Neuron (in vitro differentiated cells): ENCODE data around the gene DCP1B.

Experiments used
- H2AFZ ChIP-seq: one replicate; pipeline ENCODE4 v1.6.1; 2013; ENCODE audit warnings: low read depth, mild to moderate bottlenecking, inconsistent platforms, low read length, moderate library complexity
- H3K27me3 ChIP-seq: one replicate; pipeline ENCODE4 v1.6.1; 2013; ENCODE audit warnings: low read length; ENCODE audit not compliant: insufficient read depth
- H3K36me3 ChIP-seq: one replicate; pipeline ENCODE4 v1.6.1; 2013; ENCODE audit warnings: low read length; ENCODE audit not compliant: insufficient read depth
- H3K4me1 ChIP-seq: one replicate; pipeline ENCODE4 v1.6.1; 2013; ENCODE audit warnings: low read length; ENCODE audit not compliant: insufficient read depth
- H3K4me3 ChIP-seq: 2 replicates; pipeline ENCODE4 v1.5.1; 2013; ENCODE audit warnings: mild to moderate bottlenecking, low read length, moderate library complexity
- H3K9me3 ChIP-seq: one replicate; pipeline ENCODE4 v1.6.1; 2013; ENCODE audit warnings: low read length

The DCP1B gene

DNA sequence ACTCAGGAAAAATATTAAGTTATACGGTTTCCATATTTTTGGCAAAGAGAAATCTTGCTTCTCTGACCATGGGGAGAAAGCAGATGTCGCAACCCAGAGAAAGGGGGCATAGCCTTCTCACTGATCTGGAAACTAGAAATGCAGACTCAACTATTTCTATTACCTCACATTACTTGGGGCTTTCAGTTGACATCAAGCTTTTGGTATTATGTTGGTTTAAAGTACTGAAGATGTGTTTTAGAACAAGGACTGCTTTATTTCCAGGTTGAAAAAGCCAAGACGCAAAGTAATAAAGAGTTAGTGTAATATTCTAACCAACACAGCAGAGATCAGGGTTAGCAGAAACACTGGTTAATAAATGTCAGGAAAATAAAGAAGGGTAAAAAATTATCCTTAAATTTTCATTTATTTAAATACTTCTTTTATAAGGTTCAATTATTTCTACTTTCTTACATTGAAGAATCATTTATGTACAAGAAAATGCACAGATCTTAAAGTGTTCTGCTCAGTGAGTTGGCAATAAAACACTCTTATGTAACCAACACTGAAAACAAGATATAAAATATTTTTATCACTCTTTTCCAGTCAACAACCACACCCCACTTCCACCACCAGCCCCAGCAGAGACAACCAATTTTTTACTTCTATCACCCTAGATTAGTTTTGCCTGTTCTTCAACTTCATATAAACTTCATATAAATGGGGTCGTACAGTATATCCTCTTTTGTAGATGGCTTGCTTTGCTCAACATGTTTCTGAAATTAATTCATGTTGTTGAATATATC, 26.0 kb downstream of the DCP1B start:
- H3K27me3 ChIP-seq, result no peaks in the 10 kb centered on the region
- H3K4me3 ChIP-seq, result no peak overlapping the region
- H3K9me3 ChIP-seq, result peaks cover 2% of the 10 kb centered on the region
- peaks cover 6% of the 10 kb centered on the region for H3K36me3 ChIP-seq
- no peaks in the 10 kb centered on the region for H3K4me1 ChIP-seq
- no peak overlapping the region for H2AFZ ChIP-seq

DNA sequence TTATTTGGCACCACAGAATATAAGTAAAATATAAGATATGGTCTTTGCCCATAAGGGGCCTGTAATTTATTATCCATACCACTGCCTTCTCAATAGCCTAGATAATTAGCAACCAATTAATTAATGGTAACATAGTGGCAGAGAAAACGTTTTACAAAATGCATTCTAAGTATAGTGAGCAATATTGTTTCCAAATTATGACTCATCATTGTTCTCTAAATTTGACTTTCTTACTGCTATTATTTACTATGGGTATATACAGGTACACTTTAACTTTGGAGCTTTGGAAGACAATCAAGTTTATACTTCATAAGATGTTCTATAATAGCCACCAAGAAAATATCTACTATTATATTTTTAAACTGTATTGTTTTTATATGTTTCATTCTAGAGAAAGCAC, 26.7 kb downstream of the DCP1B start:
- H3K4me1 ChIP-seq, result no peaks in the 10 kb centered on the region
- peaks cover 2% of the 10 kb centered on the region for H3K9me3 ChIP-seq
- no peak overlapping the region for H3K4me3 ChIP-seq
- no peak overlapping the region for H2AFZ ChIP-seq
- no peaks in the 10 kb centered on the region for H3K27me3 ChIP-seq
- peaks cover 6% of the 10 kb centered on the region for H3K36me3 ChIP-seq

DNA sequence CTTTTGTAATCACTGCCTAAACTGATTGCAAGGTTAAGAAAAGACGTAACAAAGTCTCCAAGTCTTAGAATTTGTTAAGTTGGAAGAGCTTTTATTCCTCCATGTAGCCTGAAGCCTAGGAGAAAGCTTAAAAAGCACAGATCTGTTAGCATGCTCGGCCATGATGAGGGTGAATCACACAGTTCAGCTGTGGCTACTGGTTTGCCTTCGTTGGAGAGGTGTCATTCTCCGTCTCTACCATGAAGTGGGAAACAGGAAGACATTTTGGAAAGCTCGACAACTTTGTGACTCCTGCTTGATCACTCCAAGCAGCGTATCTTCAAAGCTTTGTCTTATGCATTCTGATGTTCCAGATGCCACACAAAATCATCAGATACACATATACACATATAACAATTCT, 27.1 kb downstream of the DCP1B start:
- Histone ChIP-seq H3K27me3 (no peaks in the 10 kb centered on the region), H3K4me3 (no peak overlapping the region), H3K4me1 (no peaks in the 10 kb centered on the region), H3K36me3 (peaks cover 6% of the 10 kb centered on the region), H3K9me3 (peaks cover 2% of the 10 kb centered on the region), H2AFZ (no peak overlapping the region)

DNA sequence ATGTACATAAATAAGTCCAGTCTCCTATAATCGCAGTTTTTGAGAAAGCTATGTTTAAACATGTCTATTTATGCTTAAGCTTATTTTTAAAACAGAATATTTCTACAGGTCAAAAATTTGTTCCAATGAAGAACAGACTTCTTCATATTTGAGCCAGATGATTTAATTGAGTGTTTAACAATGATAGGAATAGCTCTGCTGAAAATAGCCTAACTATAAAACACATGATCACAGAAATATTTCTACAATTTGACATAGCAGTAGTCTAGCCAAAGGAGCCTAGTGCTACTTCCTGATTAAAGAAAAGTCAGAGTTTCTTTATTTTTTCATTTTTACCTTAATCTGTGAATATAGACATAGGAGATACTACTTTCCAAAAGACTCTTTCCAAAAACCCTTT, 29.4 kb downstream of the DCP1B start:
- Histone ChIP-seq H3K4me3 (no peak overlapping the region), H3K36me3 (peaks cover 6% of the 10 kb centered on the region), H3K27me3 (no peaks in the 10 kb centered on the region), H3K4me1 (no peaks in the 10 kb centered on the region), H2AFZ (no peak overlapping the region), H3K9me3 (peaks cover 2% of the 10 kb centered on the region)

DNA sequence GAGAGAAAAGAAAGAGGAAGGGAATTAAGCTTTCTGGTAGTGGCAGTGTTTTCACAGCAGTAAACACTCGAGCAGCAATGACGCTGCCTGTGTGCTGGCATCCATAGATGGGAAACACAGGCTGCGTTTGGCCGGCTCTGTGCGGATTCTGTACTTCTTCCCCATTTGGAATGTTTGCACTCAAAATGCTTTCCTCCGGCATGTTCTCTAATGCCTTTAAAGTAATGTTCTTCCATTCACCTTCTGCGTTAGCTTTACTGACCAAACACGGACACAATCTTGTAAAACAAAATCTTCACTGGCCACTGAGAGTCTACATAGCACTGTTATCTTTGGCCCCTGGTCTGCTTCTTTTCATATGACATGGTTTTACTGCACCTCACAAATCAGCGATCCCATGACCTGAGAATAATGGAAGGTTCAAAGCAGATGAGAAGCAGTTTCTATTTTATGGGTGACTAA, 31.4 kb downstream of the DCP1B start:
- H3K4me1 ChIP-seq, result no peaks in the 10 kb centered on the region

DNA sequence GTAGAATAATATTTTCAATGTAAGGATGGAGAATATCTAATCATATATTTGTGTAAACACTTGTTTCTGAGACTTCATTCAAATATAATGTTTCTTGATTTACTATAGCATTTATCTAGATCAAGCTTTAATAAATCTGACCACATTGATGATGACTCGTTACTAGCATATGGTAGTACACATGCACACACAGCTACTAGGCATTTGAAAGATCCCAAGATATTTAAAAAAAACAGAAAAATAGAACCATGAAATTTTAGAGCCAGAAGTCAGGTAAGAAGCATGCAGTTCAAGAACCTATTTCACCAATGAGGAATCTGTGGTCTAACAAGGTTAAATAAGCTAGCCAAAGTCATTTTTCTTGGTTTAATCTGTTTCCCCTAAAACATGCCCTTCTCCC, 32.0 kb downstream of the DCP1B start:
- no peak overlapping the region for H2AFZ ChIP-seq
- H3K4me3 ChIP-seq, result no peak overlapping the region
- no peaks in the 10 kb centered on the region for H3K4me1 ChIP-seq
- H3K27me3 ChIP-seq, result no peaks in the 10 kb centered on the region
- H3K9me3 ChIP-seq, result peaks cover 2% of the 10 kb centered on the region
- peaks cover 8% of the 10 kb centered on the region for H3K36me3 ChIP-seq

More for the DNA sequence above, 31.4 kb downstream of the DCP1B start:
- H3K4me3 ChIP-seq, result no peak overlapping the region
- H3K36me3 ChIP-seq, result peaks cover 6% of the 10 kb centered on the region
- peaks cover 2% of the 10 kb centered on the region for H3K9me3 ChIP-seq
- no peaks in the 10 kb centered on the region for H3K27me3 ChIP-seq
- H2AFZ ChIP-seq, result no peak overlapping the region

DNA sequence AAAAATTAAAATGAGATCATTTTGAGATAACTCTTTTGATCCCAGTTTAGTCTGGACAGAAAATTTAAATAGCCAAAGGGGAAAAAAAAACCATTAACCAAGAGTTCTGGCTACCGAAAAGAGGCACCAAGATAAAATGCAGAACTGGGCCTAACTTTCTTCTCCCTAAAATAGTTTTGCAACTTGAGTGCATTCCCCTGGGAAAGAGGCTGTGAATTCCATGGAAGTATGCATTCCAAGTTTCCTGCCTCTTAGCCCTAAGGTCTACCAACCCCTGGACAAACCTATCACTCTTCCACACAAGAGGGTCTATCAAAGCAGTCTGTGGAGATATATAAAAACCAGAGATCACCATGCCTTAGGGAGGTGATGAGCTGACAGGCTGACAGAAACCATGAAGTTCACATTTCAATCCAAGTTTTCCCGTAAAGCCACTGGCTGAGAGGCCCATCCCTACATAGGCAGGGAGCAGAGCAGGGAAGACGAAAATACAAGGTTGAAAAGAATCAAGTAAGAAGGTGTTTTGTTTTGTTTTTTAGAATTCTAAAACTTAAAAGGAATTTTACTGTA, 33.8 kb downstream of the DCP1B start:
- Histone ChIP-seq H3K4me1 (no peaks in the 10 kb centered on the region), H3K9me3 (no peaks in the 10 kb centered on the region), H2AFZ (no peak overlapping the region), H3K36me3 (peaks cover 23% of the 10 kb centered on the region), H3K4me3 (no peak overlapping the region), H3K27me3 (no peaks in the 10 kb centered on the region)

DNA sequence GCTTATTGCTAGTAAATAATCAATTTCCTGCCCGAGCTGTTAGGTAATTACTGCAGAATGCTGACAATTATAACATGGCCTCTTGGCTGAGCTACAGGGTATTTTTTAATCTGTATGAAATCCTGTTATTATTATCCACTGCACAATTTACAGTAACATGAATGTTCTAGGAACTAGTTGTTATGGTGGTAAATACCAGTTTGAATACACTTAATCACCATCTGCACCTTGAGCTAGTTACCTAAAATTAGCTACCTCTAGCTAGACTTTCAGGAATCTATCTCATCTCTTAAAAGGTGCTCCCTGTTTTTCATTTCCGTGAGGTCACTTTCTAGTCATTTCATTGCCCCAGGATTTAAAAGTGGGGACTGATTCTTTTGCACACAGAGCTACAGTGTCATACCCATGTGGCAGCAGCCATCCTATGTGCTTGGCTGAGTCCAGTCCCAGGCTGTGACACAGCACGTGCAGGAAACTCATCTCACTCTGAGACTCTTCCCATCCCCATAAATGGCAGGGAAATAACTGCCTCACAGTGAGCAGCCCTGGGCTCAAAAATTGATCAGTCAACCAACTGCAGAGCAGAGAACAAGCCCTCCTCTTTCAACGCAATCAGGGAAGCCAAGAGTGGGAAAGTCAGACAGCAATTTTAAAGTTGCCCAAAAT, 37.6 kb downstream of the DCP1B start:
- Histone ChIP-seq H3K27me3 (no peaks in the 10 kb centered on the region), H2AFZ (no peak overlapping the region), H3K4me1 (no peaks in the 10 kb centered on the region), H3K36me3 (peaks cover 44% of the 10 kb centered on the region), H3K9me3 (no peaks in the 10 kb centered on the region), H3K4me3 (no peak overlapping the region)

DNA sequence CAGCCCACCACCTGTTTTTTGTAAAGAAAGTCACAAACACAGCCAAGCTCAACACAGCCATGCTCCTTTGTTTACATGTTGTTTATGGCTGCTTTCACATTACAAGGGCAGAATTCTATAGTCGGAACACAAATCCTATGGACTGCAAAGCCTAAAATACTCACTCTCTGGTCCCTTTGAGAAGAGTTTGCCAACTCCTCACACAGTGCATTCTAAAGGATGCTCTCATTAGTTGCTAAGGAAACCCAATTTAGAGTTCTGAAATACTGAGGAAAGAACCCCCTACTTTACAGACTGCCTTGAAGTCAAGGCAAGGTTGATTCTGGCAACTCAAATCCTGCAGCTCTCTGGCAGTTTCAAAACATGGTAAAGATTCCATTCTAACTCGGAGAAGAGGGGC, 38.3 kb downstream of the DCP1B start:
- Histone ChIP-seq H3K4me3 (no peak overlapping the region), H3K36me3 (peaks cover 51% of the 10 kb centered on the region), H3K4me1 (no peaks in the 10 kb centered on the region), H2AFZ (no peak overlapping the region), H3K9me3 (no peaks in the 10 kb centered on the region), H3K27me3 (no peaks in the 10 kb centered on the region)

DNA sequence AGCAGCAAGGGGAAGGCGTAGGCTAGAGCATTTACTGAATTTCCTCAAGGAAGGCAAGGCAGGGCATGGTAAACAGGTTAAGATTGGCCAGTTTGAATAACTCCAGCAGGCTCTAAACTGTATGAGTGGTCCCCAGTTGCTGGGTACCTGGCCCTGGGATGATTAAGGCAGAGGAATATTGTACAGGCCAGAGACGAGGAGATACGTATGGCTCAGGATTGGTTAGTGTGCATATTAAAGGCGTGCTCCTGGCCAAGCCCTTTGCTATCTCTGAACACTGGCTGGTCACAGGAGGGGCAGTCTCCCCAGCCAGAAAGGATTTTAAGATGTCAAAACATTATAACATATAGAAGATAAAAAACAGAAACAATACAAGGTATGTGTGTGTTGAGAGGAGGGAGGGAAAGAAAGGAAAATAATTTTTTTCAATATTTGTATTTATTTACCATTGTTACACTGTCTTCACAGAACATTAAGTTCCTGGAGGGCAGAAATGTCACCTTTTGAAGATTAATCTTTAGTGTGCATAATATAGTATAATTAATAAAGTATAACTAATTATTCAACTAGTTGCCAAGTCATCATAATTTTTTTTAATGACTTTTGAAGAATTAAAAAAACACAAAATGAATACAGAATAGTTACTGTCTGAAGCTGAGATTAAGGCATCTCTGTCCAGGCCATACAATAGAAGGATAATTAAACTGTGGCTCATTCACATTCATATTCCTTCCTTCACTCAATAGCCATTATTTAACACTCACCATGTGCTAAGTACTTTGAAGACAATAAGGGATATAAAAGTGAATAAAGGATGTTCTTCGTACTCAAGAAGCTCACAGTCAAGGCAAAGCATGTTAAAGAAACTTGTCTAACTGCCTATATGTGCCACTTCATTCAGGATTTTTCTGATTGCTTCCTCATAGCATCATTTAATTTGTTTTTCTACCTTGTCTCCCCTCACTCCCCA, 41.9 kb downstream of the DCP1B start:
- peaks cover 10% of the 10 kb centered on the region for H3K9me3 ChIP-seq
- no peaks in the 10 kb centered on the region for H3K27me3 ChIP-seq
- no peaks in the 10 kb centered on the region for H3K4me1 ChIP-seq
- H3K36me3 ChIP-seq, result peaks cover 57% of the 10 kb centered on the region
- no peak overlapping the region for H2AFZ ChIP-seq
- H3K4me3 ChIP-seq, result no peak overlapping the region

DNA sequence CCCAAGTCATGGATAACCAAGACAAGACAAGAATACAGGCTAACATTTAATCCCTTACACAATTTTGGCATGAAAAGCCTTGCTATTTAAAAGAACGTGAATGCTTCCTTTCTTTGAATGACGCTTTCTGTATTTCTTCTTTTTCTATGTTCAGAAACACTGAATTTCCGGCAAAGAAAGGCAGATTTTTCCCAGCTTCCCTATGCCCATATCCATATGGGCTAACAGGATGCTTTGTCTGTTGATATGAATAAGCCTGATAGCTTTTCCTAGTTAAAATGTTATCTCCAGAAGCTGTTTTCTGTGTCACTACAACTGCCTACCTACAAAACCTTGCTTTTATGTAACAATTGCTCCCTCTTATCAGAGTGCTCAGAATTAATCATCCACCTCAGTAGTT, 47.5 kb downstream of the DCP1B start:
- H3K9me3 ChIP-seq, result peaks cover 14% of the 10 kb centered on the region
- H3K36me3 ChIP-seq, result peaks cover 45% of the 10 kb centered on the region
- no peaks in the 10 kb centered on the region for H3K4me1 ChIP-seq
- H3K27me3 ChIP-seq, result no peaks in the 10 kb centered on the region
- no peak overlapping the region for H3K4me3 ChIP-seq
- no peak overlapping the region for H2AFZ ChIP-seq

DNA sequence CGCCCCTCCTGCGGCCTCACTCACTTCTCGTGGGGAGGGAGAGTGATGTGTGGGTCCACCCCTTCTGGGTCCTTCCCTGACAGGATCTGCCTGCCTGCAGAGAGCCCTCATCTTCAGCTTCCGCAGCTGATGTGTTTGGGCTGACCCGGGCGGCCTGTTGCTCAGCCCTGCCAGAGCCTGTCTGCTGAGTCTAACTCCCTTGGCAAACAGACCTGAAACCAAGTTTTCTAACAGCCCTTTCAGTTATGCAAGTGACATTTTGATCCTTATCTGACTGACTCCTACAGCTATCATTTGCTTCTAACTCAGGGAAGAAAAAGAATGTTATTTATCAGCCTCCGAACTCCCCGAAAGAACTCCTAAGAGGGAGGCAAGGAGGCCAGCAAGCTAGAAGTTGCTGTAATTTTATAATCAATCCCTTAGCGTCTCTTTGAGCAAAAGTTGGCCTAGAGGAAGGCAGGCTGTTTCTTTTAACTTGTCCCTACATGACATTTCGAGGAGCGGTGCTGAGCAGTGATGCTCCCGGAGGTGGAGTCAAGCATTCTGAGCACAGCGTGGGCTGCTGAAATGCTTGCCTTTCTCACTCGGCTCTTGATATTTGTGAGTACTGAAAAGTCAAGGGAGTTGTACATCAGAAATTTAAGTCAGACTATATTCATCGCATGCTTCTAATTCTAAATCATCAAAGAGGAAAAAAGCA, 54.3 kb downstream of the DCP1B start:
- Histone ChIP-seq H2AFZ (no peak overlapping the region), H3K4me1 (no peaks in the 10 kb centered on the region), H3K36me3 (peaks cover 90% of the 10 kb centered on the region), H3K4me3 (no peak overlapping the region), H3K9me3 (peaks cover 10% of the 10 kb centered on the region), H3K27me3 (no peaks in the 10 kb centered on the region)
